ENCODE data around the gene ATG101. TPM values are rescaled to one million over a fixed set of nuclear protein-coding genes. Genes with fewer than 3 reads are reported as not detected.

Gene ATG101
- total and polyA plus RNA-seq, 2 donors, result 36.7 to 43.3 TPM

DNA sequence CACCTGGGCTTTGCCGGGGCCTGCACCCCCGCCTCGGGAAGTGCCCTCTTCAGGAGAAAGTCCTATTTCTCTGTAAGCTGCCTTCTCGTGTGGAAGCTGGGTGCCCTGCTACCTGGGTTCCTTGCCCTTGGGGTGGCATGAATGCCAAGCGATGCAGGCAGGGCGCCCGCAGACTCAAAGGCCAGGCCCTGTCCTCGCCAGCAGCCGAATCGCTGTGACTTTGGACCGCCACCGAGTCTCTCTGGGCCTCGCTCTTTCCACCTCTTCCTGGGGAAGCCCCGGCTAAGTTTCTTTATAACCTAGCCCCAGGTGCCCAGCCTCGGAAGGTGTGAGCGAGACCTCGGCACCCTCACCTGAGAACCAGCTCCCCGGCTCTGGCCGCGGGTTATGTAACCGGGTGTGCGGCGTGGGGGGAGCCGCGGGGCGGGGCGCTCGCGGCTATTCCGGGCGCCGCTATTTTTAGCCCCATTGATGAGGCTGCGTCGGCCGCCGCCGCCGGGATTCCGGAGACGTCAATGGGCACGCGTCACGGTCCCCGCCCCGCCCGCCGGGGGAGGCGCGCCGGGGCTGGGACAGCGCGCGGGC, 33.1 kb upstream of the ATG101 start:
- peaks cover 19 to 76% of the 10 kb centered on the region in 2 donors for H3K27me3 ChIP-seq (ENCODE audit: control insufficient read depth in 2 of 2, insufficient read depth in 1 of 2, low read length in 1 of 2)
- peak in 3 of 9 donors; percentile 52 to 76 (median 68) for DNase-seq (ENCODE audit: low read depth in 6 of 9, low spot score in 9 of 9)
- H3K27ac ChIP-seq (ENCODE audit: low read depth in 1 of 2, low read length in 1 of 2), result peak overlapping the region in 1 of 2 donors; percentile 41
- peaks cover 17 to 59% of the 10 kb centered on the region in 2 donors for H3K4me1 ChIP-seq (ENCODE audit: control insufficient read depth in 2 of 2, insufficient read depth in 2 of 2, low read length in 2 of 2)
- no peaks in the 10 kb centered on the region for H3K36me3 ChIP-seq (ENCODE audit: control insufficient read depth in 2 of 2, insufficient read depth in 2 of 2, low read length in 1 of 2)
- H3K9me3 ChIP-seq (ENCODE audit: control insufficient read depth in 2 of 2, insufficient read depth in 1 of 2, low read length in 1 of 2), result peaks cover 0 to 5% of the 10 kb centered on the region in 2 donors
- H3K4me3 ChIP-seq (ENCODE audit: low read length in 2 of 2), result peak overlapping the region; percentile 21 to 49
- WGBS, result 12% methylated on average over 53 of the region's 53 CpGs

GRCh38 chr12:52037248-52037861, 32.4 kb upstream of the ATG101 start:
- H3K27ac ChIP-seq (ENCODE audit: low read depth in 1 of 2, low read length in 1 of 2), result no peak overlapping the region
- H3K36me3 ChIP-seq (ENCODE audit: control insufficient read depth in 2 of 2, insufficient read depth in 2 of 2, low read length in 1 of 2), result no peaks in the 10 kb centered on the region
- WGBS, result 5% methylated on average over 59 of the region's 59 CpGs
- peaks cover 0 to 5% of the 10 kb centered on the region in 2 donors for H3K9me3 ChIP-seq (ENCODE audit: control insufficient read depth in 2 of 2, insufficient read depth in 1 of 2, low read length in 1 of 2)
- peaks cover 19 to 76% of the 10 kb centered on the region in 2 donors for H3K27me3 ChIP-seq (ENCODE audit: control insufficient read depth in 2 of 2, insufficient read depth in 1 of 2, low read length in 1 of 2)
- no peak for DNase-seq (ENCODE audit: low read depth in 6 of 9, low spot score in 9 of 9)
- peak overlapping the region; percentile 41 to 49 for H3K4me3 ChIP-seq (ENCODE audit: low read length in 2 of 2)
- peaks cover 24 to 61% of the 10 kb centered on the region in 2 donors for H3K4me1 ChIP-seq (ENCODE audit: control insufficient read depth in 2 of 2, insufficient read depth in 2 of 2, low read length in 2 of 2)

- Histone ChIP-seq H3K4me3 (ENCODE audit: low read length in 2 of 2) (no peak overlapping the region), H3K9me3 (ENCODE audit: control insufficient read depth in 2 of 2, insufficient read depth in 1 of 2, low read length in 1 of 2) (peaks cover 0 to 2% of the 10 kb centered on the region in 2 donors), H3K4me1 (ENCODE audit: control insufficient read depth in 2 of 2, insufficient read depth in 2 of 2, low read length in 2 of 2) (peaks cover 27 to 62% of the 10 kb centered on the region in 2 donors), H3K27ac (ENCODE audit: low read depth in 1 of 2, low read length in 1 of 2) (no peak overlapping the region), H3K27me3 (ENCODE audit: control insufficient read depth in 2 of 2, insufficient read depth in 1 of 2, low read length in 1 of 2) (peaks cover 19 to 72% of the 10 kb centered on the region in 2 donors), H3K36me3 (ENCODE audit: control insufficient read depth in 2 of 2, insufficient read depth in 2 of 2, low read length in 1 of 2) (no peaks in the 10 kb centered on the region)
- DNase-seq (ENCODE audit: low read depth in 6 of 9, low spot score in 9 of 9), result no peak
- WGBS, result 93% methylated on average over 6 of the region's 6 CpGs
These were observed 31.3 kb upstream of the ATG101 start for GRCh38 chr12:52038447-52038846.

DNA sequence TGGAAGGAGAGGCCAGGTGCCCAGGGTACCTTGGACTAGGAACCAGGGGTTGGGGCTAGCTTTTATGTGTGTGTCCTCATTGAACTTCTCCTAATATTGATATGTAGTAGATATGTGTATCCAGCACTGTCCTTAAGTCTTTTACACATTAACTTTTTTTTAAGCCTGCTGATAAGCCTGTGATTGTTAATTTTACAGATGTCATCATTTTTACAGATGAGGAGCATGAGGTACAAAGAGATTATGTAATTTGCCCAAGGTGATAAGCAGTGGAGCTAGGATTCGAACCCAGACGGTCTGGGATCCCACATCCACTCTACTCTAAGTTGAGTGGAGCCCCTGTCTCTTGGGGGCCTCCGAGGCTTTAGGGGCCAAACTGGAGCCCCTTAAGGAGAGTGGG, 28.7 kb upstream of the ATG101 start:
- no peak for DNase-seq (ENCODE audit: low read depth in 6 of 9, low spot score in 9 of 9)
- Histone ChIP-seq H3K9me3 (ENCODE audit: control insufficient read depth in 2 of 2, insufficient read depth in 1 of 2, low read length in 1 of 2) (peaks cover 0 to 4% of the 10 kb centered on the region in 2 donors), H3K4me1 (ENCODE audit: control insufficient read depth in 2 of 2, insufficient read depth in 2 of 2, low read length in 2 of 2) (peaks cover 24 to 50% of the 10 kb centered on the region in 2 donors), H3K27me3 (ENCODE audit: control insufficient read depth in 2 of 2, insufficient read depth in 1 of 2, low read length in 1 of 2) (peaks cover 10 to 56% of the 10 kb centered on the region in 2 donors), H3K27ac (ENCODE audit: low read depth in 1 of 2, low read length in 1 of 2) (no peak overlapping the region), H3K36me3 (ENCODE audit: control insufficient read depth in 2 of 2, insufficient read depth in 2 of 2, low read length in 1 of 2) (no peaks in the 10 kb centered on the region), H3K4me3 (ENCODE audit: low read length in 2 of 2) (no peak overlapping the region)
- 94% methylated on average over 3 of the region's 3 CpGs for WGBS

DNA sequence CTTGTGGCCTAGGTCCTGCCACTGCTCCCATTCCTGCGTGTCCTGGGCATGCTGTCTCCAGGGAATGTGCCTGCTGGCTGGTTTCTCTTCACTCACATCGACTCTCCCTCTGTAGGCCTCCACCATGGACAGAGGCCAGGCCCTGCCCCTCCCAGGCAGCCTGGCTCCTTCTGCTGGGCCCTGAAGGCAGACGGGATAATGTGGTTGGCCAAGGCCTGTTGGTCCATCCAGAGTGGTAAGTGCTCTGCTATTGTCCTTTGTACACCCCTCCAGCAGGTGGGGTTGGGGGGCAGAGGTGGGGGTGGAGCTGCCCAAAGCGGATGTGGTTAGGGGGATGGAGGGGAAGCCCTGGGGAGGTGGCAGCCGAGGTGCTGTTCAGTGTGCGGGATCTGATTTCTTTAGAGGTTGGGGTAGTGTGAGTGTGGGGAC, 28.1 kb upstream of the ATG101 start:
- H3K4me1 ChIP-seq (ENCODE audit: control insufficient read depth in 2 of 2, insufficient read depth in 2 of 2, low read length in 2 of 2), result peaks cover 22 to 44% of the 10 kb centered on the region in 2 donors
- no peak overlapping the region for H3K27ac ChIP-seq (ENCODE audit: low read depth in 1 of 2, low read length in 1 of 2)
- peak overlapping the region in 1 of 2 donors; percentile 8 for H3K4me3 ChIP-seq (ENCODE audit: low read length in 2 of 2)
- H3K36me3 ChIP-seq (ENCODE audit: control insufficient read depth in 2 of 2, insufficient read depth in 2 of 2, low read length in 1 of 2), result no peaks in the 10 kb centered on the region
- H3K9me3 ChIP-seq (ENCODE audit: control insufficient read depth in 2 of 2, insufficient read depth in 1 of 2, low read length in 1 of 2), result peaks cover 0 to 4% of the 10 kb centered on the region in 2 donors
- peak in 4 of 9 donors; percentile 62 to 83 (median 73) for DNase-seq (ENCODE audit: low read depth in 6 of 9, low spot score in 9 of 9)
- 24% methylated on average over 6 of the region's 6 CpGs for WGBS
- H3K27me3 ChIP-seq (ENCODE audit: control insufficient read depth in 2 of 2, insufficient read depth in 1 of 2, low read length in 1 of 2), result peaks cover 6 to 49% of the 10 kb centered on the region in 2 donors

GRCh38 chr12:52042706-52043385, 26.9 kb upstream of the ATG101 start:
- peaks cover 0 to 4% of the 10 kb centered on the region in 2 donors for H3K9me3 ChIP-seq (ENCODE audit: control insufficient read depth in 2 of 2, insufficient read depth in 1 of 2, low read length in 1 of 2)
- WGBS, result 92% methylated on average over 8 of the region's 8 CpGs
- H3K4me1 ChIP-seq (ENCODE audit: control insufficient read depth in 2 of 2, insufficient read depth in 2 of 2, low read length in 2 of 2), result peaks cover 17 to 35% of the 10 kb centered on the region in 2 donors
- no peak overlapping the region for H3K4me3 ChIP-seq (ENCODE audit: low read length in 2 of 2)
- H3K27me3 ChIP-seq (ENCODE audit: control insufficient read depth in 2 of 2, insufficient read depth in 1 of 2, low read length in 1 of 2), result peaks cover 0 to 39% of the 10 kb centered on the region in 2 donors
- no peak for DNase-seq (ENCODE audit: low read depth in 6 of 9, low spot score in 9 of 9)
- H3K27ac ChIP-seq (ENCODE audit: low read depth in 1 of 2, low read length in 1 of 2), result no peak overlapping the region
- no peaks in the 10 kb centered on the region for H3K36me3 ChIP-seq (ENCODE audit: control insufficient read depth in 2 of 2, insufficient read depth in 2 of 2, low read length in 1 of 2)

DNA sequence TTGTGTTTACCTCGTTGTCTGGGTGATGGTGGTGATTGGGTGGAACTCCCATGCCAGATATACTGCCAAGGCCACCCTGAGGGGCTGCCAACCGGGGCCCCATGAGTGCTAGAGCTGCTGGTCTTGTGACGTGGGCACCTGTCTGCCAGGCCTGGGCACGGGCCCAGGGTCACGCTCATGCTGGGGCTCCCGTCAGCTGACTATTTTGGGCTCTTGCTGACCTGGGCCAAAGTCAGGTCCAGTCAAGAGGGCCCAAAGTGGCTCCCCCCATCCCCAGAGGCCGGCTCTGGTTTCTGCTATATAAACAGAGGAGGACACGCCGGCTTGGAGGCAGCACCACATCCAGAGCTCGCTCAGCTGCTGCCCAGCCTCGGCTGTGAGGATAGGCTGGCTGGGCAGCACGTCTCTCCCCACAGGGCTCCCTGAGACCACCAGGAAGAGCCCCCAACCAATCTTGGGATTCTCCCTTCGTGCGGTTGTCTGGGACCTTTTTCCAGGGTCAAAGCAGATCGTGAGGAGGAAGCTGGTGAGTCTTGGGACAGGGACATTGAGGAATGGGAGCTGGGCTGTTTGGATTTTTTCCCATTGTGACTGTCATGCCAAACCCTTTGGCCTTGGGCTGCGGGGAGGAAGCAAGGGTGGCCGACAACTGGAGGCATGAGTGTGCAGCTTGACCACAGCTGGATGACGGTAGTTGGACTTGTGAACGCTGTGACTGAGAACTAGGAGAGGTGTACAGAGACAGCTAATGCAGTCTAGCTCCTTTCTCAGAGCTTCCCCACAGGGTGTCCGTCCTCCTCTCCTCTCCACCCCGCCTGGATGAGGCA, 26.2 kb upstream of the ATG101 start:
- H3K4me1 ChIP-seq (ENCODE audit: control insufficient read depth in 2 of 2, insufficient read depth in 2 of 2, low read length in 2 of 2), result peaks cover 17 to 32% of the 10 kb centered on the region in 2 donors

GRCh38 chr12:52044292-52044983, 25.3 kb upstream of the ATG101 start:
- no peak for DNase-seq (ENCODE audit: low read depth in 6 of 9, low spot score in 9 of 9)
- no peaks in the 10 kb centered on the region for H3K36me3 ChIP-seq (ENCODE audit: control insufficient read depth in 2 of 2, insufficient read depth in 2 of 2, low read length in 1 of 2)
- H3K27ac ChIP-seq (ENCODE audit: low read depth in 1 of 2, low read length in 1 of 2), result peak overlapping the region in 1 of 2 donors; percentile 36
- H3K4me3 ChIP-seq (ENCODE audit: low read length in 2 of 2), result no peak overlapping the region
- peaks cover 0 to 4% of the 10 kb centered on the region in 2 donors for H3K9me3 ChIP-seq (ENCODE audit: control insufficient read depth in 2 of 2, insufficient read depth in 1 of 2, low read length in 1 of 2)
- peaks cover 0 to 34% of the 10 kb centered on the region in 2 donors for H3K27me3 ChIP-seq (ENCODE audit: control insufficient read depth in 2 of 2, insufficient read depth in 1 of 2, low read length in 1 of 2)
- WGBS, result 96% methylated on average over 18 of the region's 18 CpGs
- peaks cover 17 to 32% of the 10 kb centered on the region in 2 donors for H3K4me1 ChIP-seq (ENCODE audit: control insufficient read depth in 2 of 2, insufficient read depth in 2 of 2, low read length in 2 of 2)

More for the DNA sequence above, 26.2 kb upstream of the ATG101 start:
- Histone ChIP-seq H3K36me3 (ENCODE audit: control insufficient read depth in 2 of 2, insufficient read depth in 2 of 2, low read length in 1 of 2) (no peaks in the 10 kb centered on the region), H3K4me3 (ENCODE audit: low read length in 2 of 2) (no peak overlapping the region), H3K27me3 (ENCODE audit: control insufficient read depth in 2 of 2, insufficient read depth in 1 of 2, low read length in 1 of 2) (peaks cover 0 to 34% of the 10 kb centered on the region in 2 donors), H3K27ac (ENCODE audit: low read depth in 1 of 2, low read length in 1 of 2) (no peak overlapping the region), H3K9me3 (ENCODE audit: control insufficient read depth in 2 of 2, insufficient read depth in 1 of 2, low read length in 1 of 2) (peaks cover 0 to 4% of the 10 kb centered on the region in 2 donors)
- 96% methylated on average over 21 of the region's 21 CpGs for WGBS
- DNase-seq (ENCODE audit: low read depth in 6 of 9, low spot score in 9 of 9), result no peak
